SHP77 treated with DMSO at 0.1 percent for 48 hours (cell line): ENCODE measurements around the gene MAGI1.
A peak's percentile ranks its signal among the peaks of the same experiment; 100 is the strongest.
"Not testable (repeated sequence)": the region's sequence is repeated elsewhere in the genome, so short reads cannot be mapped to it uniquely, and the experiment has no call there.

Experiments
- DNase-seq: peaks from one replicate; lab custom pipeline; 2025; lab: John Stamatoyannopoulos, UW

Gene MAGI1

DNA sequence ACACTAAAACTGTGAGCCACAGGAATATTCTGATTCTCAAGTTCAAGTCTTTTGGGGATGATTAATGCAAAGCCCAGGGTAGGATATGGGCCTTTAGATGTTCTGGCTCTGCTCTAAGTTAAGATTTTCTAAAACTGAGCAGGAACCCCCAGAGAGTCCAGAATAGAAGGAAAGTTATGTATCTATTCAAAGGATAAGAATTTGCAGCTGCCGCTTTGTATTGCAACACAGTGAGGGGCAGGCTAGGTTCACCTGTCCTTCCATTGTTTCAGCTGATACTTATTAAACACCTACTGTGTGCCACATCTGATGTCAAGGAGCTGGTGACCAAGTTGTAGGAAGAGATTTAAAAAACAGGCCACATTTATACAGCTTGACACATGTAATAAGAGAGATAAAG lies 290.4 kb downstream of the MAGI1 start:
- no peak for DNase-seq

DNA sequence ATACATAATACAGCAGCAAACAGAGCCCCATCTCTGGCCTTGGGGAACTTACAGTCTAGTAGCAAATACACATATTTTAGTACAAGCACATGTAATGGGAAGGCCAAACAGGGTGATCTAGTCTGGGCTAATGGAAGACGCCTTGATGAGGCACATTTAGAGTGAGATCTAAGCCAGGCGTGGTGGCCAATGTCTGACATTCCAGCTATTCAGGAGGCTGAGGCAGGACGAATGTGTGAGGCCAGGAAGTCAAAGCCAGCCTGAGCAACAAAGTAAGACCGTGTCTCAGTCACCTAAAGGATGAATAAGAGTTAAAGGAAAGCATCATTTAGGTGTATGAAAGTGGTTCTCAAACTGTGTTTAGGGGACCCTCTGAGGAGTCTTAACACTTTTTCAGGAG lies 291.9 kb downstream of the MAGI1 start:
- DNase-seq, result no peak

DNA sequence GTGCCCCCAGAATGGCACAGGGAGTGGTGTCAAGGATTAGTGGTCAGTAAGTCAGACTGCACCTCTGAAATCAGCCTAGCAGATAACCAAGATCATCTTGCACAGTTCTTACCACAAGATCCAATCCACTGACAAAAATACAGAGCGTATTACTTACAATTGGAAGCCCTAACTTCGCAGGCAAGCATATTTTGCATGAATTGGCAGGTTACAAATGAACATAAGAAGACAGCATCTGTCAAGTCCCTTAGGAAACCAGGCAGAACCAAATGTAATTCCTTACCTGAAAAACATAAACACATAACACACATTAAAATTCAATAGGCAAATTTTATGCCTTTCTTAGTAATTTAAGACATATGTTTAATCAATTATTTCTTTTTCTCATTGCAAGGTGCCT lies 293.4 kb downstream of the MAGI1 start:
- no peak for DNase-seq

DNA sequence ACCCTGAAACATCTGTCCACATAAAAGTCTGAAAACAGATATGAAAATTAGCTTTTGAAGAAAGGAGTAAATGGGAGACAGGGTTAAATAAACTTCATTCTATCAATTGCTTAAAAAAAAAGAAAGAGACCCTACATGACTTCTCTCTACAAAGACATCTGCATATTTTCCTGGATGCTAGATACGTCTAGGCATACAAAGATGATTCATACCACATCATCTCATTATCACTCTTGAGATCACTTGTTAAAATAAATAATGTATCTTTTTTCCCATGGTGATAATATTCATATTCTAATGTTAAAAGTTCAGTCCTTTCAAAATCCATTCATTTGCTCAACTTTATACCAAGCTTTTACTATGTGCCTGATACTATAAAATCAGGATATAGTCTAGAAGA lies 295.8 kb downstream of the MAGI1 start:
- no peak for DNase-seq

DNA sequence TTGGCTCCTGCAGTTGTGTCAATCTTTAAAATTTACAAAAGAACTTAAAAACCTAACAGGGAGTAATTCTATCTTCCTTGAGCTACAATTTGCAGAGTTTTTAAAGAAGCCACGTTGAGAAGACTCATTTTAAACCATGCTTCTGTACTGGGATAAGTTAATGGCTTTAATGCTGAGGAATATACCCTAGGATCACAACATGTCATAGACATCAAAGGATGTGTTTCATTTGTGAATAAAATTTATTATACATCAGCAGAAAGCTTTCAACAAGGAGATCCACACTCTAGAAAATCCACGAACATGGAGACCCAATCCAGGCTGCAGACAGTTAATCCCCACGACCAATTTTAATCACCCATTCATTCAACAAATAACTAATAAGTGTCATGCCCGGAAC lies 297.2 kb downstream of the MAGI1 start:
- DNase-seq, result no peak

- no peak for DNase-seq
Observed at GRCh38 chr3:65739901-65740541, 298.7 kb downstream of the MAGI1 start.

GRCh38 chr3:65734792-65735191 lies 303.9 kb downstream of the MAGI1 start:
- DNase-seq, result no peak

- no peak for DNase-seq
Observed at GRCh38 chr3:65734382-65734781, 304.3 kb downstream of the MAGI1 start.

- no peak for DNase-seq
Observed at GRCh38 chr3:65733459-65733858, 305.3 kb downstream of the MAGI1 start.

GRCh38 chr3:65732051-65732935 lies 306.4 kb downstream of the MAGI1 start:
- peak; percentile 43 for DNase-seq

DNA sequence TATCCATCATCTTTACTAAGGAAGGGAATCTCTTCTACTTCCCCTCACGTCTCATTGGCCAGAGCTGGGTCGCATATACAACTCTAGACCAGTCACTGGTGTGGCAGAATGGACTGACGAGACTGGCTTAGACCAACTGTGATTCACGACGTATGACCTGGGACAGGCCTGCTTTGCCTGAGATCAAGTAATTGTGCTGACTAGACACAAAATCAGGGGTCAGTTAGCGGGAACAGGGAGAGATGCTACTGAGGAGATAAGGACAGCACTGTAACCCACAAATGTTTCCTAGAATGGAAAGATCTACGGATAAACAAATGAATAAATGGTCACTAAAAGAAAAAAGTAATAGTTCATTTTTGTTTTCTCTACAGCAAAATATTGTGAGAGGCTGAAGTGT lies 308.3 kb downstream of the MAGI1 start:
- no peak for DNase-seq

- no peak for DNase-seq
Observed at GRCh38 chr3:65729973-65730372, 308.7 kb downstream of the MAGI1 start.

DNA sequence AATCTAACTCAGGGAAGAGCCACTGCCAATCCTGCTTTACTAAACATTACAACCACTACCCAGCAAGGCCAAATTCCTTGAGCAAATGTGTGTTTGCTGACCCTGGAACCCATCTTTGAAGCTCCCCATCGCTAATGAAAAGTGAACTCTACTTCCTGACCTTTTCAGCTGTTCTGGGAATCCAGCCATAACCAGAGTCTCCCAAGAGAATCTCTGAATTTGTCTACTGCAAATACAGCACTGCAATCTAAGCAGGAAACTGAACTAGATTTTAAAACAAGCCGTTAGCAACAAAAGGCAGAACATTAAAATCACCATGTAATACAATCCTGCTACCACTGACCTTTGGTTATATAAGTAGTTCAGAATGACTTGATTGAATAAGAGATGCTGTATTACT lies 309.2 kb downstream of the MAGI1 start:
- DNase-seq, result no peak

DNA sequence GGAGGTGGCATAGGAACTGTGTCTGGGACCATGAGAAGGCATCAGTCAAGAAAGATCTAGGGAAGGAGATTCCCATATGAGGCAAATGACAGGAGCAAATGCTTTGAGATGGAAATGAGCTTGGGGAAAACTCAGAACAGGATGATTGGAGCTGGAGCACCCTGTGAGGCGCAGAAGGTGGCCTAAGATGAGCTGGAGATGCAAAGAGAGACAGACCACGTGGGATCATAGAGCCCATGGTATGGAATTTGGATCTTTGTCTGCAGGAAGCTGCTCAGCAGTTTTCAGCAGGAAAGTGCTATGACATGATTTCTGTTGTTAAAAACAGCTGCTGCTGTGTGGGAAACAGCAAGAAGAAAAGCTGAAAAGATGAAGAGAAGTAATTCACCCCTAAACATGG lies 310.6 kb downstream of the MAGI1 start:
- DNase-seq, result no peak

DNA sequence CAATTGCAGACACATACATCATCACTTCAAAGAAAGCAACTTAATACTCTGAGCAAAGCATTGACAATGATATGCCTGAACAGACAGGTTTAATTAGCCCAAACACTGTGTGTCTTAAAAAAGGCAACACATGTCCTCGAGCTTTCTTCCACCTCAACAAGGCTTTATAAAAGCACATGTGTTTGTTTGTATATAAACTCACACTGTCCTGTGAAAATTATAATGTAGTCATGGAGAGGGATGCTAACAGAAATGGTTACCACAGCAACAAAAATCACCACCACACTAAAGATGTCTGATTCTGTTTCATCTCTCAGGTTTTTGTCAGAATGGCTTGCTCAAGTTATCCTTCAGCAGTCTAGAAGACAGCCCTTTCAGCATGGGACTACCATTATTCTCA lies 314.7 kb downstream of the MAGI1 start:
- no peak for DNase-seq

DNA sequence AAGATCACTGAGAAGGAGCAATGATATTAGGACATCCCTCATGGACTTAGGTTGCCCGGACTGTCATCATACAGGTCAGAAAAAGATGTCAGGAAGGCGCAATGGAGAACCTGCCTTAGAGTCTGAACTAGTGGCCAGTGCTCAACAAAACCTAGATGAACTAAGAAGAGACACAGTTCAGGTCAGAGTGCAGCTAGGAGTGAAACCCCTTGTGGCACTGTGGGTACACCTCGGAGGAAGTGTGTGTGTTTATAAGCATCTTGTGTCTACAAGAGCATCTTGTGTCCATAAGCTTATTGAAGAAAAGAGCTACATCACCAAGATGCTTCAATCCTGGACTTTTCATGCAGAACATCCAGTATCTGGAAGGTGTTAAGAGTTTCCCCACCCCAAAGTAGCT lies 315.7 kb downstream of the MAGI1 start:
- no peak for DNase-seq

GRCh38 chr3:65720989-65721737 lies 317.6 kb downstream of the MAGI1 start:
- DNase-seq, result no peak

- not testable (repeated sequence) for DNase-seq
Observed at GRCh38 chr3:65719639-65720038, 319.1 kb downstream of the MAGI1 start.

GRCh38 chr3:65717676-65718346 lies 320.9 kb downstream of the MAGI1 start:
- no peak for DNase-seq

GRCh38 chr3:65716071-65716751 lies 322.5 kb downstream of the MAGI1 start:
- no peak for DNase-seq

DNA sequence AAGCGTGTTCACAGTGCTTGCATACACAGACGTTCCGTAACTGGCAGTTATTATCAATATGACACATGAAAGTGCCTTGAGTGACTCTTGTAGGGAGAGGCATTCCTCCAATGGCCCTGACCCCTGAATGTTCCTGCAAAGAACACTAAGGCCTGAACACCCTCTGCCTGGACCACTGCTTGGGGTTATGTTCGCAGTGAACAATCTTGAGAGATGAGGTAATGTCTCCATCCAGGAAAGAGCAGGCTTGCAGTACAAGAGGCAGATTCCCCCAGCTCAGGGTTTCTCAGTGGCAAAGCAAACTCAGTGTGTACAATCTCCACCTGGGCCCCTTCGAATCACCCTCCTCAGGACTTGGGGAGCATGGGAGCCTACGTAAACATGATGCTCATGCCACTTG lies 324.6 kb downstream of the MAGI1 start:
- no peak for DNase-seq

DNA sequence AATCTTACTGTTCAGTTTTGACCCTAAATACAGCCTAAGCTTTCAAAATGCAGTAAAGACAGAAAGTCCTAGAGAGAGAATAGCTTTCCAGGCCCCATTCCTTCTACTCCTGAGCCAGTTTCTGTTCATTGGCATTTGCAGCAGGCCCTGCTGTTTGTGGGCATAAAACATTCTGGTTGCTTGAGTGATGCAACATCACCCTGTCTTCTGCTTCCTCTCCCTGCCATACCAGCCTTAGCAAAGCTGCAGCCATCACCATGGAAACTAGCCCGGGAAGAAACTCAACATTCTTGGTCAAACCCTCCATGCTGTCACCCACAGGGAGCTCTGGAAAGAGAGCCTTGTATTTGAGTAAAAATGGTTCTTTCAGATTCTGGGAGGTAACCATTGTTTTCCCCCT lies 325.7 kb downstream of the MAGI1 start:
- DNase-seq, result no peak
